Thymus (tissue), 11 donors: ENCODE measurements around the gene ESPL1. TPM values are rescaled to one million over a fixed set of nuclear protein-coding genes. Genes with fewer than 3 reads are reported as not detected.

Source experiments
- DNase-seq, 9 donors: peaks; one replicate each; pipeline ENCODE4 v3.0.0-alpha.2; 2013; ENCODE audit warnings: low spot score in 9 of 9, low read depth in 6 of 9, missing footprints in 1 of 9
- H3K27ac ChIP-seq, 2 donors: one replicate each; pipeline ENCODE4 v1.5.1; 2013; ENCODE audit warnings: control low read depth in 1 of 2, low read depth in 1 of 2, low read length in 1 of 2, mild to moderate bottlenecking in 1 of 2, moderate library complexity in 1 of 2
- H3K27me3 ChIP-seq, 2 donors: one replicate each; pipeline ENCODE4 v1.5.1; 2013; ENCODE audit warnings: low read length in 1 of 2; ENCODE audit not compliant: control insufficient read depth in 2 of 2, insufficient read depth in 1 of 2
- H3K36me3 ChIP-seq, 2 donors: one replicate each; pipeline ENCODE4 v1.5.1; 2013; ENCODE audit warnings: low read length in 1 of 2, mild to moderate bottlenecking in 1 of 2, moderate library complexity in 1 of 2; ENCODE audit not compliant: control insufficient read depth in 2 of 2, insufficient read depth in 2 of 2
- H3K4me1 ChIP-seq, 2 donors: one replicate each; pipeline ENCODE4 v1.5.1; 2013; ENCODE audit warnings: low read length in 2 of 2; ENCODE audit not compliant: control insufficient read depth in 2 of 2, insufficient read depth in 2 of 2
- H3K4me3 ChIP-seq, 2 donors: one replicate each; pipeline ENCODE4 v1.5.1; 2013; ENCODE audit warnings: low read length in 2 of 2, control low read depth in 1 of 2, mild to moderate bottlenecking in 1 of 2
- H3K9me3 ChIP-seq, 2 donors: one replicate each; pipeline ENCODE4 v1.5.1; 2013; ENCODE audit warnings: low read length in 1 of 2, mild to moderate bottlenecking in 1 of 2; ENCODE audit not compliant: control insufficient read depth in 2 of 2, insufficient read depth in 1 of 2
- WGBS: extraction: QIAGEN DNeasy Blood & Tissue Kit; methylation state at CpG from one replicate; pipeline ENCODE4 v1.1.7; 2013; 5-methylcytosine and 5-hydroxymethylcytosine counted together
- polyA plus RNA-seq: library from polyadenylated mRNA; stranded (reverse); fragments of 200-250 nt; gene quantifications from one replicate; pipeline ENCODE4 v1.2.3, GENCODE V29; 2013
- total RNA-seq: library from RNA; stranded (reverse); fragments of 120-200 nt; gene quantifications from one replicate; pipeline ENCODE4 v1.2.4, GENCODE V29; 2013
- donor health status: healthy.

The ESPL1 gene
- total and polyA plus RNA-seq, 2 donors = 1.7 to 8.9 TPM

GRCh38 chr12:53235742-53236442 lies 32.2 kb upstream of the ESPL1 start:
- peaks cover 7 to 37% of the 10 kb centered on the region in 2 donors for H3K27me3 ChIP-seq
- peak in 1 of 9 donors; percentile 45 for DNase-seq
- H3K4me1 ChIP-seq = peaks cover 36 to 59% of the 10 kb centered on the region in 2 donors
- no peaks in the 10 kb centered on the region for H3K36me3 ChIP-seq
- H3K4me3 ChIP-seq = no peak overlapping the region
- peak overlapping the region in 1 of 2 donors; percentile 45 for H3K27ac ChIP-seq
- 81% methylated on average over 9 of the region's 9 CpGs for WGBS
- peaks cover 0 to 13% of the 10 kb centered on the region in 2 donors for H3K9me3 ChIP-seq

GRCh38 chr12:53236443-53237111 lies 31.5 kb upstream of the ESPL1 start:
- H3K9me3 ChIP-seq = peaks cover 0 to 7% of the 10 kb centered on the region in 2 donors
- H3K27me3 ChIP-seq = peaks cover 3 to 30% of the 10 kb centered on the region in 2 donors
- H3K4me1 ChIP-seq = peaks cover 36 to 52% of the 10 kb centered on the region in 2 donors
- peak in 1 of 9 donors; percentile 59 for DNase-seq
- no peak overlapping the region for H3K4me3 ChIP-seq
- H3K36me3 ChIP-seq = no peaks in the 10 kb centered on the region
- 87% methylated on average over 1 of the region's 1 CpG for WGBS
- H3K27ac ChIP-seq = peak overlapping the region in 1 of 2 donors; percentile 45

- Histone ChIP-seq H3K4me3 (no peak overlapping the region), H3K9me3 (no peaks in the 10 kb centered on the region), H3K4me1 (peaks cover 16 to 23% of the 10 kb centered on the region in 2 donors), H3K27me3 (peaks cover 0 to 9% of the 10 kb centered on the region in 2 donors), H3K36me3 (no peaks in the 10 kb centered on the region), H3K27ac (no peak overlapping the region)
- no peak for DNase-seq
- WGBS = 96% methylated on average over 10 of the region's 10 CpGs
Observed at GRCh38 chr12:53239643-53240258, 28.3 kb upstream of the ESPL1 start.

- H3K27ac ChIP-seq = no peak overlapping the region
- DNase-seq = no peak
- no peak overlapping the region for H3K4me3 ChIP-seq
- WGBS = 93% methylated on average over 11 of the region's 11 CpGs
- no peaks in the 10 kb centered on the region for H3K9me3 ChIP-seq
- no peaks in the 10 kb centered on the region for H3K36me3 ChIP-seq
- H3K27me3 ChIP-seq = peaks cover 0 to 9% of the 10 kb centered on the region in 2 donors
- peaks cover 0 to 2% of the 10 kb centered on the region in 2 donors for H3K4me1 ChIP-seq
Observed at GRCh38 chr12:53241623-53242412, 26.3 kb upstream of the ESPL1 start.

- Histone ChIP-seq H3K27me3 (peaks cover 0 to 9% of the 10 kb centered on the region in 2 donors), H3K36me3 (no peaks in the 10 kb centered on the region), H3K27ac (no peak overlapping the region), H3K4me3 (no peak overlapping the region), H3K9me3 (no peaks in the 10 kb centered on the region), H3K4me1 (no peaks in the 10 kb centered on the region)
- no peak for DNase-seq
- WGBS = 93% methylated on average over 1 of the region's 1 CpG
Observed at GRCh38 chr12:53244337-53244736, 23.8 kb upstream of the ESPL1 start.

GRCh38 chr12:53245286-53245685 lies 22.8 kb upstream of the ESPL1 start:
- WGBS = 93% methylated on average over 3 of the region's 3 CpGs
- Histone ChIP-seq H3K27ac (no peak overlapping the region), H3K4me3 (no peak overlapping the region), H3K9me3 (no peaks in the 10 kb centered on the region), H3K27me3 (peaks cover 0 to 9% of the 10 kb centered on the region in 2 donors), H3K36me3 (no peaks in the 10 kb centered on the region), H3K4me1 (no peaks in the 10 kb centered on the region)
- DNase-seq = no peak

- 2% methylated on average over 51 of the region's 51 CpGs for whole genome bisulfite sequencing
- peak overlapping the region; percentile 29 to 89 for H3K27ac ChIP-seq
Observed at GRCh38 chr12:53251477-53252348, 16.4 kb upstream of the ESPL1 start.

GRCh38 chr12:53252349-53252916 lies 15.7 kb upstream of the ESPL1 start:
- DNase-seq = no peak
- peaks cover 10 to 13% of the 10 kb centered on the region in 2 donors for H3K36me3 ChIP-seq
- peak overlapping the region; percentile 78 to 90 for H3K4me3 ChIP-seq
- peak overlapping the region; percentile 2 to 89 for H3K27ac ChIP-seq
- no peaks in the 10 kb centered on the region for H3K9me3 ChIP-seq
- 19% methylated on average over 19 of the region's 19 CpGs for WGBS
- peaks cover 16 to 35% of the 10 kb centered on the region in 2 donors for H3K4me1 ChIP-seq
- no peaks in the 10 kb centered on the region for H3K27me3 ChIP-seq

More at GRCh38 chr12:53251477-53252348, 16.4 kb upstream of the ESPL1 start:
- no peaks in the 10 kb centered on the region for H3K27me3 ChIP-seq
- peak in 5 of 9 donors; percentile 54 to 81 (median 64) for DNase-seq
- H3K36me3 ChIP-seq = peaks cover 10 to 13% of the 10 kb centered on the region in 2 donors
- H3K4me1 ChIP-seq = peaks cover 16 to 35% of the 10 kb centered on the region in 2 donors
- peak overlapping the region; percentile 78 to 90 for H3K4me3 ChIP-seq
- no peaks in the 10 kb centered on the region for H3K9me3 ChIP-seq
